ENCODE results near the gene SGSM1.
A peak's percentile ranks its signal among the peaks of the same experiment; 100 is the strongest.

The SGSM1 gene

DNA sequence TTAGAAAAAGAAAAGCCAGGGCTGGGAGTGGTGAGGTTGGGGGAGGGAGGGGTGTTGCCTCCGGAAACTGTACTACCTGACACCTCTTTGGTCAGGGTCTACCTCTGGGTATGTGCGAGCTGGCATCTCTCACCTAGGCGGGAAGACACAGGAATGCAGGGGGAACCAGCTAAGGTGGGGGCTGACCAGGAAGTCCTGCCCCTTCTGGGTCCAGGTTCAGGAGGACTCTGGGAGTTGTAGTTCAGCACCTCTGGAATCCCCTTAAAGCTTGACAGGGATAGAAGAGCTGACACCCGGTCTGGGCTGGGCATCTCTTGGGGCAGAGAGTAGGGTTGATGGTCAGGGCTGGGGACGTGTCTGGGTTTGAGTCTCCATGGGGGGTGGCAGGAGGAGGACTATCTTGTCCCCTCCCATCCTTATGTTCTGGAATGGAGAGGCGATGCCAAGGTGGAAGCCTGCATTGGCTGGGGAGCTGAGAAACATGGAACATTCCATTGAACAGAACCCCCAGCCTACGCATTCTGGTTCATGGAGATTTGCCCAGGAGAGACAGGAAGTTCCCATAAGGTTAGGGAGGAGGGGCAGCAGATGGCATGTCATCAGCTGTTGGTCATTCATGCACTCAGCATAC, 144.4 kb downstream of the SGSM1 start:
- peak; percentile 70 for DNase-seq (ENCODE audit: low spot score)

DNA sequence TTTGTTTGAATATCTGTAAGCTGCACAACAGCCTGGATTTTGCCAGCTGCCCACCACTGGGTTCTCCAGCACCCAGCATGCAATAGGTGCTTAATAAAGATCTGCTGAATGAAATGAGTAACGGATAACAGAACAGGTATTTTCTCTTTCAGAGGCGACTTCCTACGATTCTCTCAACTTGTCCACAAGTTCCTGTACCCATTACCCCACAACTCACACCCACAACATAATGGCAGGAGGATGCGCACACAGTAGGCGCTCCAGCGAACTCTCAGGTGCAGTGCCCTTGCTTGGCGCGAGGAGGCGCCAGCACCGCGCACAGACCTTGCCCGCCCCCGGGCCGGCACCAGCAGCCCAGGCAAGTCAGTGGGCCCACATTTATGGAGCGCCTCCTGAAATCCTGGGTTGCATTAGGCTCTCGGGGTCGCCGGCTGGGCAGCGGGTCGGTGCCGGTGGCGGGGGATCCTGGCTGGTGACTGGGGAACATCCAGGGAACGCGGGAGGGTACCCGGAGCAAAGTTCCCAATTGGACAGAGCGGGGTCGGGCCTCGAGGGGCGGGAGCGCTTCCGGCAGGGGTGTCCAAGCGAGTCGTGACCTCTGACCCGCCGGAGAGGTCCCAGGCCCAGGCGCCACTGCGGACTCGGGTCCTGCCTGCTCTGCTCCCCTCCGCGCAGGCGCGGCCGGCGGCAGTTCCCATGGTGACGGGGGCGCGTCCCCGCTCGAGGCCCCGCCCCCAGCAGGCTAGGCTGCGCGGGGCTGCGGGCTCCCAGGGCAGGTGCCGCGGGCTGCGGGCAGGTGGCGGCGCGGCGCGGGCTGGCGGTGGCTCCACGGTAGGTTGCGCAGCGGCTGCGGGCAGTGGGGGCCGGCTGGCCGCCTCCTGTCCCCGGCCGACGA, 146.2 kb downstream of the SGSM1 start, which contains the start of gene KIAA1671:
Gene KIAA1671 (plus strand): TSS at position 775 of the 895 bp plus-strand sequence. CDS start 75,284 bp downstream, outside the sequence.
- peak; percentile 87 for DNase-seq (ENCODE audit: low spot score)

DNA sequence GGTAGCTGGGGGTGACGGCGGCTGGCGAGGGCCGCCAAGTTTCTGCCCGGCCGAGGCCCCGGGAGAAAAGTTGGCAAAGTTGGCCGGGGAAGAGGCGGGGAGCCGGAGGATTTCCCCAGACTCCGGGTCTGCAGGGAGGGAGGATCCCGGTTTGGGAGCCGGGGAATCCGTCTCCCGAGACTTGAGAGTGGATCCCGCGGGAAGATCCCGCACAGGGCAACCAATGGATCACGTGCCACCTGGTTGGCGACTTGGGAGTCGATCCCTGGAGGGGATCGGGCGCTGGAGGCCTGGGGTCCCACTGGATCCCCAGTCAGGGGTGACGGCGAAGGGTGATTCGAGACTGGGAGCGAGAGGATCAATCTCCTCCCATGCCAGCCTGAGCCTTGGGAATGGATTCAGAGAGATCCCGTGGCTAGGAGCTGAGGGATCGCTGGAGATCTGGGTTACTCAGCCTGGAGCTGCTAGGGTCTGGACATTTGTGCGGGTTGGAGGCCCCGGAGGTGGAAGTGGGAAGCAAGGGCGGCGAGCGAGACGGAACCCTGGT, 146.9 kb downstream of the SGSM1 start:
- DNase-seq (ENCODE audit: low spot score): peak; percentile 55

DNA sequence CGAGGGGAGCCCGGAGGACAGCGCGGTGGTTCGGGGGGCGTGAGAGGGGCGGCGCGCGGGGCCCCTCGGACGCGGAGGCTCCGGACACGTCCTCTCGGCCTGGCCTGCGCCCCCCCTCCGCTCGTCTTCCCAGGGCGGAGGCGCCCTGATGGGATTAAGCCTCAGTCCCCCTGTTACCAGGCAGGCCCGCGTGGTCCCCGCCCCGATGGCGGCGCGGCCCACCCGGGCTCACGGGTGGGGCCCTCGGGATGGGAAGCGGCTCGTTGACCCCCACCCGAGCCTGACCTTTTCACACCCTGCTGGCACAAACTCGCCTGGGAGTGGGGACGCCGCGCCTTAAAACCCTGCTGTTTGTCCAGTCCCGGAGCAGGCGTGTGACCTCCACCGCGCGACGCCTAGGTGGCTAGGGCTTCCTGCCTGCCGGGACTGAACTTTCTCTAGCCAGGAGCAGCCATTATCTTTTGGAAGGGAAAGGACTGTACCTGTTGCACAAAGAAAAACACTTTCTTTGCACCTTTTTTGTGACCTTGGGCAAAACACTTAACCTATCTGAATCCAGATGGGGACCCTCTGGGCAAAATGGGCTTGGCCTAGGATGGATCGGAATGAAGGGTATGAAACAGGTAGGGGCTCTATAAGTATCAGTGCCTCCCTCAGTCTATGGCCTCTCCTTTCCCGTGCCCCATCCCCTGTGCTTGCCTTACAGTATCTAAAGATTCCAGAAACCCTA, 147.5 kb downstream of the SGSM1 start:
- no peak for DNase-seq (ENCODE audit: low spot score)

- DNase-seq (ENCODE audit: low spot score): no peak
These were observed 148.1 kb downstream of the SGSM1 start for GRCh38 chr22:24954114-24954463.

- no peak for DNase-seq (ENCODE audit: low spot score)
These were observed 148.8 kb downstream of the SGSM1 start for GRCh38 chr22:24954856-24955255.

- no peak for DNase-seq (ENCODE audit: low spot score)
These were observed 151.0 kb downstream of the SGSM1 start for GRCh38 chr22:24957043-24957442.

DNA sequence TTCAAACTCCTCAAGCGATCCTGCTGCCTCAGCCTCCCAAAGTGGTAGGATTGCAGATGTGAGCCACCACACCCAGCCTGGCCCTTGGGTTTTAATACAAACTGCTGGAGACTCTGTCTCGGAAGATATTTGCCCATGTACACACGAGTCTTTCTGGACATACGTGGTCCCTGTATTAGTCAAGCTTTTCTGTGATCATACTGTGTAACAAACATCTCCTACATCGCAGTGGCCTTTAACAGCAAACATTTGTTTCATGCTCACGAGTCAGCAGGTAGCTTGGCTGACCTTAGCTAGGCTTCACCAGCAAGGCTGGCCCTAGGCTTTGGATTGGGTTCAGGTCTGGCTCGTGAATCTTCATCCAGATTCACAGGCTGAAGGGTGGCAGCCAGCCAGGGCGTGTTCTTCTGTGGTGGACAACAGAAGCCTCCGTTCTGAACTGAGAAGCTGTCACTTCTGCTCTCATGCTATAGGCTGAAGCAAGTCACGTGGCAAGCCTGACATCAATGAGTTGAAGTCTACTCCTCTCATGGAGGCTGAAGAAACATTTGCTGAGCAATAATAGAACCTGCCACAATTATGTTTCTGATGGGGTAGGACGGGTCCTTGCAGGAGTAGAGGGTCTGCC, 155.3 kb downstream of the SGSM1 start:
- no peak for DNase-seq (ENCODE audit: low spot score)

DNA sequence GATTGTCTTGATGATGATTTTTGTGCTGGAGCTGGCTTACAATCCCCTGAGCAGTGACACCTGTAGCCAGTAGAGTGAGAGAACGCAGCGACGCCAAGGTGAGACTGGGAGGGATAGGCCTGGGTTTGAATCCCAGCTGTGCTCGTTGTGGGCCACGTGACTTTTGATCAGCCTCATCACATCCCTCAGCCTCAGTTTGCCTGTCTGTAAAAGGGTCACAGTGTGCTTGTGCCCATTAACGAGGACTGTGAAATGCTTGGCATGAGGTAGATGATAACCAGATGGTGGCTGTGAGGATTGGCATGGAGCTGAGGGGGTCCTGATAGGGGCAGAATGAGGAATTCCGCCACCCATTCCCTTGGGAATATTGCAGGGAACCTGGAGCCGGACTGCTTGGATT, 156.1 kb downstream of the SGSM1 start:
- DNase-seq (ENCODE audit: low spot score): no peak

DNA sequence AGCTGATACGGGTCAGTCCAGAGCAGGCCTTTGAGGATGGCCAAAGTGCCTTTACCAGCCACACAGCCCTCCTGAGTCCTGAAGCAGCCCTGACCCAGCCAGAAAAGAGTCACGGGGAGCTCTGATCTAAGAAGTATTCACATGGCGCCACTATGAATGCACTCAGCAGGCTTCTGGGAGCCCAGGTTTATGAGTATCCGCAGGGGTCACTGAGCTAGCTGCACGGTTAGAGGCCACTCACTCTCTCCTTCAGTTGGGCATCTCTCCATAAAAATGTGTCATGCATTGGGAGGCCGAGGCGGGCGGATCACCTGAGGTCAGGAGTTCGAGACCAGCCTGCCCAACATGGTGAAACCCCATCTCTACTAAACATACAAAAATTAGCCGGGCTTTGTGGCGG, 156.8 kb downstream of the SGSM1 start:
- no peak for DNase-seq (ENCODE audit: low spot score)

DNA sequence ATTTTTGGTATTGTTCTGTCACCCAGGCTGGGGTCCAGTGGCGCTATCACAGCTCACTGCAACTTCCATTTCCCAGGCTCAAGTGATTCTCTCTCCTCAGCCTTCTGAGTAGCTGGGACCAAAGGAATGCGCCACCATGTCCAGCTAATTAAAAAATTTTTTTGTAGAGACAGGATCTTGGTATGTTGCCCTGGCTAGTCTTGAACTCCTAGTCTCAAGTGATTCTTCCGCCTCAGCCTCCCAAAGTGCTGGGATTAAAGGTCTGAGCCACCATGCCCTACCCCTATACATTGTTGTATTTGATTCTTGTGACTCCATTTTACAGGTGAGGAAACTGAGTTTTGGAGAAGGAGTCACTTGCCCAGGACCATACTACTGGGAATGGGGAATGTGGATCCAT, 158.4 kb downstream of the SGSM1 start:
- no peak for DNase-seq (ENCODE audit: low spot score)

- DNase-seq (ENCODE audit: low spot score): no peak
These were observed 160.0 kb downstream of the SGSM1 start for GRCh38 chr22:24965822-24966626.

- no peak for DNase-seq (ENCODE audit: low spot score)
These were observed 162.1 kb downstream of the SGSM1 start for GRCh38 chr22:24968066-24968561.

GRCh38 chr22:24969560-24970301, 163.7 kb downstream of the SGSM1 start:
- no peak for DNase-seq (ENCODE audit: low spot score)

DNA sequence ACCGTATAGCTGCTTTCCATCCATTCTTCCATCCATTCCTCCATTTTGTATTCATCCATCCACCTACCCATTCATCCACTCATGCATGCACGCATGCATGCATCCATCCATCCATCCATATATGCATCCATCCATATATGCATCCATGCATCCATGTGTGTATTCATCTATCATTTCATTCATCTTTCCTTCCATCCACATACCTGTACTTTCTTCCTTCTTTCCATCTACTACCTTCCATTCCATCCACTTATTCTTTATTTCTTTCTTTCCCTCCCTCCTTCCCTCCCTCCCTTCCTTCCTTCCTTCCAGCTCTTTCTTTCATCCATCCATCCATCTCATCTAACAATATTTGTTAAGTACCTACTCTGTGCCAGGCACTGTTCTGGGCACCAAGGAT, 166.4 kb downstream of the SGSM1 start:
- no peak for DNase-seq (ENCODE audit: low spot score)

GRCh38 chr22:24973872-24974271, 167.9 kb downstream of the SGSM1 start:
- DNase-seq (ENCODE audit: low spot score): no peak

GRCh38 chr22:24975125-24975640, 169.2 kb downstream of the SGSM1 start:
- no peak for DNase-seq (ENCODE audit: low spot score)

- peak; percentile 33 for DNase-seq (ENCODE audit: low spot score)
These were observed 169.9 kb downstream of the SGSM1 start for GRCh38 chr22:24975813-24976341.

DNA sequence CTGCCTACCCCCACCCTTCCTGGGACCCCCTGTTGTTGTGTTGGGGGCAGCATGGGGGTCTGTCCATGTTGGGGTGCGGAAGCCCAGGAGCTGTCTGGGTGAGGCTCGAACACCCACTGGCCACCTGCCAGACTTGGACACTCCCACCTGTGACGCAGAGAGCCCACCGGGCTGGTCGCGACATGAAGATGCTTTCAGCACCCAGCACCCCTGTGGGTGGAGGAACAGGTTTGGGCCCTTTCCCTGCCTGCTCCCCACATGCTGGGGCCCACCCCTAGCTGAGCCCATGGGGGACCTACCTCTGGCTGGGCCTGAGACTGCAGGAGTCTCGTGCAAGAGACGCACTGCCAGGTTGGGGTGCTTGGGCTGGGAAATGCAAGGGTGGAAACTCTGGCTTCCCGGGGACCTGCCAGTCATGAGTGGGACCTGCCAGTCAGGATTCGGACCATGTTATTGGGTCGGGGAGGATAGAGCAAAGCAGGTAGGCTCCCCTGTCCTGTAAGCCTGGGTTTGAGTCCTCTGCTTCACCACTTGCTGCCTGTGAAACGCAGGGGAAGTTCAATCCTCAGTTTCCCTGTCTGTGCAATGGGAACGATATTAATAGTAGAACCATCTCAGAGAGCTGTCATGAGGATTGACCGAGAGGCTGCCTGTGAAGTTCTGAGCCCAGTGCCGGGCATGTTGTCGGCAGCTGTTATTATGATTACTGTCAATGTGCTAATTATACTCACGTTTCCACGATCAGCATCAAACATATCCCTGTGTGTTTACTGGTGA, 170.6 kb downstream of the SGSM1 start:
- no peak for DNase-seq (ENCODE audit: low spot score)

Data from cerebellar cortex (tissue), 1 donor.